WTC11 (cell line): ENCODE measurements around the gene NME5.

Experiments
- CTCF ChIP-seq: fragments of 200-600 bp; IDR thresholded peaks from 2 replicates; pipeline ENCODE4 v1.8.0; 2022; ENCODE audit warnings: antibody characterized with exemption
- MAX ChIP-seq: sonication (generic); formaldehyde crosslinking; IDR thresholded peaks from 2 replicates; pipeline ENCODE4 v1.8.0; 2022; ENCODE audit warnings: mild to moderate bottlenecking, missing genetic modification reagents
- SMAD3 ChIP-seq: sonication (generic); formaldehyde crosslinking; IDR thresholded peaks from 2 replicates; pipeline ENCODE4 v1.8.0; 2022; ENCODE audit warnings: missing genetic modification reagents, mild to moderate bottlenecking, borderline replicate concordance
- ZNF263 ChIP-seq: sonication (generic); formaldehyde crosslinking; IDR thresholded peaks from 2 replicates; pipeline ENCODE4 v1.8.1; 2022; ENCODE audit warnings: low read depth, mild to moderate bottlenecking, moderate library complexity, missing genetic modification reagents
- ZNF317 ChIP-seq: sonication (generic); formaldehyde crosslinking; IDR thresholded peaks from 2 replicates; pipeline ENCODE4 v1.8.1; 2023; ENCODE audit warnings: low read depth, mild to moderate bottlenecking, moderate library complexity, missing genetic modification reagents, borderline replicate concordance

GRCh38 chr5:138170299-138170698 lies 31.1 kb upstream of the NME5 start:
- TF ChIP-seq CTCF (no peak), SMAD3 (CRISPR knock-in tag) (no peak), ZNF317 (no peak), MAX (CRISPR knock-in tag) (no peak), ZNF263 (CRISPR knock-in tag) (no peak)
